Endometrial microvascular endothelial cells (primary cell): ENCODE data around the gene FRYL. TPM values are rescaled to one million over a fixed set of nuclear protein-coding genes. Genes with fewer than 3 reads are reported as not detected.
"Not testable (repeated sequence)": the region's sequence is repeated elsewhere in the genome, so short reads cannot be mapped to it uniquely, and the experiment has no call there.

Experiments used
- in situ Hi-C: cut with HindIII; loops from 2 replicates; pipeline ENCODE4 v1.10.0; 2017; ENCODE audit warnings: low sequenced_read_pairs, low pct_unique_long_range_greater_than_20kb; ENCODE audit errors: inconsistent ontology term
- total RNA-seq: library from RNA; depleted of rRNA; stranded (reverse); fragments of >200 nt; gene quantifications from one replicate; pipeline ENCODE4 v1.2.3, GENCODE V29; 2015; ENCODE audit errors: inconsistent ontology term

FRYL gene
- total RNA-seq, 1 donor from 2014 or later: 57.8 TPM

DNA sequence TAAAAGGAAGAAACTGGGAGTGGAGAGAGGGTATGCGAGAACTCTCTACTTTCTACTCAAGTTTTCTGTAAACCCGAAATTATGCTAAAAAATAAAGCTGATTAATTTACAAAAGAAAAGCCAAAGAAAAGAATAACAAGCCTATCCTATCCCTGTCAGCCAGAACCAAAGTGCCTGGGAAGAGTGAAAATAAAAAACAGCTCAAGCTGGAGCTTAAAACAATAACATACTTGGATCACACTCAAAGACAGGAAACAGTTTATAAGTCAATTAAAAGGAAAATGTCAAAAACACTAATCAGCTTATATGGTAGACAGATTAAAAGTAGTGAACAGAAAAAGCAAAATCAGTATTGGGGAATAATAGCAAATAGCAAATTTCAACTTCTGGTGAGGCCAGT lies 139.4 kb downstream of the FRYL start:
- in situ Hi-C loops: no loop called here

DNA sequence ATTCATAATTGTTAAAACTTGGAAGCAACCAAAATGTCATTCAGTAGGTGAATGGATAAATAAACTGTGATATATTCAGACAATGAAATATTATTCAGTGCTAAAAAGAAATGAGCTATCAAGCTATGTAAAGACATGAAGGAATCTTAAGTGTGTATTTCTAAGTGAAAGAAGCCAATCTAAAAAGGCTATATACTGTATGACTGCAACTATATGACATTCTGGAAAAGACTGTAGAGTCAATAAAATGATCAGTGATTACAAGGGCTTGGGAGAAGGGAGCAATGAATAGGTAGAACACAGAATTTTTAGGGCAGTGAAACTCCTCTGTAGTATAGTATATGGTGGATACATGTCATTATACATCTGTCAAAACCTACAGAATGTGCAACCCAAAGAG lies 139.9 kb downstream of the FRYL start:
- in situ Hi-C loops: no loop called here

DNA sequence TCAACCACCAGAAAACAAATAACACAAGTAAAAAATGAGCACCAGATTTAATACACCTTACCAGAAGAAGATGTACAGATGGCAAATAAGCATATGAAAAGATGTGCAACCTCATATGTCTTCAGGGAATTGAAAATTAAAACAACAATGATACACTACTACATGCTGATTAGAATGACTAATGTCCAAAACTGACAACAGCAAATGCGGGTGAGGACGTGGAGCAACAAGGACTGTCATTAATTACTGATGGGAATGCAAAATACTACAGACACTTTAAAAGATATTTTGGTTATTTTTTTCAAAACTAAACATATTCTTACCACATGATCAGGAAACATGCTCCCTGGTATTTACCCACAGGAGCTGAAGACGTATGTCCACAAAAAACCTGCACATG lies 140.3 kb downstream of the FRYL start:
- in situ Hi-C loops: no loop called here

DNA sequence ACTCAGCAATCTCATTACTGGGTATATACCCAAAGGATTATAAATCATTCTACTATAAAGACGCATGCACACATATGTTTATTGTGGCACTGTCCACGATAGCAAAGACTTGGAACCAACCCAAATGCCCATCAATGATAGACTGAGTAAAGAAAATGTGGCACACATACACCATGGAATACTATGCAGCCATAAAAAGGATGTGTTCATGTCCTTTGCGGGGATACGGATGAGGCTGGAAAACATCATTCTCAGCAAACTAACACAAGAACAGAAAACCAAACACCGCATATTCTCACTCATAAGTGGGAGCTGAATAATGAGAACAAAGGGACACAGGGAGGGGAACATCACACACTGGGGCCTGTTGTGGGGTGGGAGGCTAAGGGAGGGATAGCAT lies 141.5 kb downstream of the FRYL start:
- in situ Hi-C loops: not testable (repeated sequence)

DNA sequence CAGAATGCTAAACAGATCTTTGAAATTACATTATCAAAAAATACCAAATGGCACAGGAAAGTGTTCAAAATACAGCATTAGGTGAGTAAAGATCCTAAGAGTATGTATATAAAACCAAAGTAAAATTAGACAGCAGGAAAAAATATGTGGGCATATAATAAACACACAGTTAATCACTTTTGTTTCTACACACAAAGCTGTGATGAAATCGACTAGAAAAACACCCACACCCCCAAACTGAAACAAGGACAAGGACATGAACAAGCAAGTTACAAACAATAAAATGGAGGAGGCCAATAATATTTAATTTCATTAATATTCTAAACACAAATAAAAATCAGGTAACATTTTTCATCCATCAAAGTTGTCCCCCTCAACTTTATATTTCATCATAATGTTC lies 143.2 kb downstream of the FRYL start:
- in situ Hi-C loops: no loop called here

DNA sequence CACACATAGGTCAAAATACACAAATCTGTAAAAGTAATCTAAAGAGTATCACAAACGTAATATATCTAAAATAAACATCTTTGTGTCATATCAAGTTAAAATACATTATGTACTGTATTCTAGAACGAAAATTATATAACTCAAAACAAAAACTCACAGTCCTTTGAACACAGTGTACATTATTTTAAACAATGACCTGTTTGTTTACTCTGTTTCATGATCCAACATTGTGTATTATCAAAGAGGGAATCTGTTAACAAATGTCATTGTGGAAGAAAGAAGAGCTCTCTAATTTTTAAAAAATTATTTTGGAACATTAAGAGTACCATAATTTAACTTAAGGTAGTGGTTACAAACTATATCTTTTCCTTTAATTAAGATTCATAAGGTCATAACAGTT lies 144.1 kb downstream of the FRYL start:
- in situ Hi-C loops: no loop called here

DNA sequence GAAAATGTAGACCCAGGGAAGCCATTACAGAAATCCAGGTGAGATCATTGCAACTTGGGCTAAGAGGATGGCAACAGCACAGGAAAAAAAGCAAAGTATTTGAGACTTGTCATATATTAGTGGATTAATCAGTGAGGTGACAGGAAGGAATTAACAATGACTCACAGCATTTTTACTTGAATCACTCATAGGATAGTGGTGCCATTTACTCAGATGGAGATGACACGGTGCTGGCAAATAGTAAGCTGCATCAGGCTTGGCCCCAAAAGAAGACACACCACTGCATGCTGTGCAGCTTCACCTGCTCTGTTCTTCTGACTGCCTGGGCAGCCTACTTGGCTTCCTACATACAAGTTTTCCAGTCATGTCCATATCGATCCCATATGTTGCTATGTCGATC lies 144.8 kb downstream of the FRYL start:
- in situ Hi-C loops: no loop called here

DNA sequence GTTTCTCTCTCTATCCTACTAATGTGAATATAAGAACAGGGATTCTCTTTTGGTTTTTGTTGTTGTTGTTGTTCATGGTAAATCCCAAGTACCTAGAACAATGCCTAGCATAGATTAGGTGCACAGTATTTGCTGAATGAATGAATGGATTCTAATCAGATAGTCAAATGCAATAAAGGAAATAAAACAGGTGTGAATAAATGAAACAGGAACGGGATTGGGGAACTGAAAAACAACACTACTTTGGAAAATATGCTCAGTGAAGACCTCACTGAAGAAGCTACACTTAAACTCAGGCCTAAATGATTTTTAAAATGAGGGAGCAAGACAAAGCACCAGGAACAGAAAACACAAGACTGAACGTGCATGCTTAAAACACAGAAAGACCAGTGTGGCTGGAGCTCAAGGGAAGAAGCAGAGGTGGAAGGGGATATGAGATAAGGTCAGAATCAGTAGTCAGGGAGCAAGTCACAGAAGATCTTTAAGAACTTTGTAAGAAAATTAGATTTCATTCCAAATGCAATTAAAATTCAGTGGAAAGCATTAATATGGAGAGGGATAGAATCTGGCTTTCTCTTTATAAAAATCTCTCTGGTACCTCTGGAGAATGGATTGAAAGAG lies 145.3 kb downstream of the FRYL start:
- in situ Hi-C loops: no loop called here

DNA sequence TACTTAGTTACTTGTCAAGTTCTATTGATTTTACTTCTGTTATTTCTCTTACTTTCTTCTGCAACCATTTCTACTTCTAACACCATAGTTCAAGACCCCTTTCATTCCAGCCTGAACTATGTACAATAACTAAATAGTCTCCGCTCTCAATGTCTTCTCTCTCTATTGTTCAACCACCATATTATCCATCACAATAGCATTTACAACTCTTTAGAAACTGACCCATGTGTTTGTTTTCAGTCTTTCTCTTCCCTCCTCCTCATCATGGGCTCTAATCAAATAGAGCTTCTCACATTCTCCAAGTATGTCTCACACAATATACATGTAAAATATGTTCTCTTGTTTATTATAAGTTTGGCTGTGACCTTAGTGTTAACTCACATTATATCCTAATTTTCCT lies 146.4 kb downstream of the FRYL start:
- in situ Hi-C loops: no loop called here

DNA sequence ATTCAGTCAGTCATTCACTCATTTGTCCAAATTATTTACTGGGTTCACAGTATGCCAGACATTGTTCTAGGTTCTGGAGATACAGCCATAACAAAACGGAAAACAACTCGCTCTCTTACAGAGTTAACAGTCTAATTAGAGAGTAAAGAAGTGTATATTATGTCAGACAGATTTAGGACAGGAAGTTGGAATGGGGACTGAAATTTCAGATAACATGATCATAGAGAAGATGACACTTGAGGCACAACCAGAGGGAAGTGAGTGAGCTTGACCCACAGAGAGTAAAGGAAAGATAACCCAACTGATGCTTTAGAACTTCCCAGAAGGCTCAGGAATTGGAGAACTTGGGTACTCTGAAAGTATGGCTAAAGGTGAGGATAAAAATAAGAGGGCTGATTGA lies 150.6 kb downstream of the FRYL start:
- in situ Hi-C loops: no loop called here

DNA sequence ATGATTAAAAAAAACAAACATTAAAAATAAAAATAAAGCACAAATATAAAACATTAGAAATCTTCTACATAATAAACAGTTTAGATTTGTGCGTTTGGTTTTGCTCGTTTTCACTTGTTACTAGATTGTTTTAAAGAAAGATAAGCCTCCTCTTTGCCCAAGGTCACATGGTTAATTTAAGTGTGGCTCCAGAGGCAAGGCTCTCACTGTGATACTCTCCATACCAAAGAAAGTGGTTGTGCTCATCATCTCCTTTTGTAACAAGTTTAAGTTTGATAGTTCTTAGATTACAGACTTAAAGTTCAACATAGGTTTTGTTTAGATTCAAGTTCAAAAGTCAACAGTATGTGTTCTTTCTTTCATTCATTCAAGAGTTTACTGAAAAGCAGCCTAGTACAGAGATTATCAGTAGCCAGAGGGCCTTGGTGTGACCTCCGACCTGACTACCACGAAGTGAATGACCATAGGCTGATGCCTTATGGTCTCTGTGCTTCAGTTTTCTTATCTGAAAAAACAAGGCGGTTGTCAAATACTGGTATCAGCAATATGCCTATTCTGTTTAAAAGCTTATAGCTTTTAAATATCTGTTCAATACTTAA lies 156.8 kb downstream of the FRYL start:
- in situ Hi-C loops: no loop called here

DNA sequence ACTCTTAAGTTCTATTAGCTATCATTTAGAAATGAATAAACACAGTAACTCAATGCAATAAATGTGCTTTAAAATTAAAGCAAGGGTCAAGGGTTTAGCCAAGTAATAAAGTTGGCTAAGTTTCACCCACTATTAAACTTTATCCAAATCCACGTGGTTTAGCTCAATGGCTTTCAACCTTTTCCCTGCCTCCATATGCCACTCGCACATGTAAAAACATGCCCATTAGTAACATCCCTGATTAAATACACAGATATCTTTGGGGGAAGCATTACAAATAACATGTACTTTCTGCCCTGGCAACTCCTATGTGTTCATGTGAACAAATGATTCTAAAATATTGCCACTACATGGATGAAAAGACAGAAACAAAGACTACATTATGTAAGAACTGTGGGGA lies 159.2 kb downstream of the FRYL start:
- in situ Hi-C loops: no loop called here

DNA sequence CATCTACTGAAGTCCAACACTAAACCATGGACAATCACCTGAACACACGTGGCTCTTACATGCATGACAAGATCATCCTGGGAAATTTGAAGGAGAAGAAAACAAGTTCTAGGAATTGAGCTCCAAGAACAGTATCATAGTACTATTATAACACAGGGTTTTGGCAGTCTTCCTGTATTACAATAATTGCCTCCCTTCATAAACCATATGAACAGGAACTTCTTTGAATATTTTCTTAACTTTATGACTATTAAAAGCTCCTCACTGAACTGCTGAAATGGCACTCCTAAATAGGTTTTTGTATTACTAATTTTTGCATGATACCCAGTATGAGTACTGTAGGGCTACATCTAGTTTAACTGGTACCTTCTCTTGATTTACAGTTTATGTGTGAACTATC lies 160.0 kb downstream of the FRYL start:
- in situ Hi-C loops: no loop called here

DNA sequence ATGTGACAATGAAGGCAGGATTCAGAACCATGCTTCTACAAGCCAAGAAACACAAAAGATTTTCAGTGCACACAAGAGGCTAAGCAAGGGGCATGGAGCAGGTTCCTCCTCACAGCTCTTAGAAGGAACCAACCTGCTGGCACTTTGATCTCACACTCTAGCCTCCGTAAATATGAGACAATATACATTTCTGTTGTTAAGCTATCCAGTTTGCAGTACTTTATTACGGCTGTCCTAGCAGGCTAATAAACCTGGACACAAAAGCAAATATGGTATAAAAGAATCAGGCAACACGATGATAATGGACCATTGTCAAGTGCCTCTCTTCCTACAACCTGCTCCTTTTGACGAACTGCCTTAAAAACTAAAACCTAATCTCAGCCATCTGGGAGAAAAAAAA lies 175.6 kb downstream of the FRYL start:
- in situ Hi-C loops: no loop called here

DNA sequence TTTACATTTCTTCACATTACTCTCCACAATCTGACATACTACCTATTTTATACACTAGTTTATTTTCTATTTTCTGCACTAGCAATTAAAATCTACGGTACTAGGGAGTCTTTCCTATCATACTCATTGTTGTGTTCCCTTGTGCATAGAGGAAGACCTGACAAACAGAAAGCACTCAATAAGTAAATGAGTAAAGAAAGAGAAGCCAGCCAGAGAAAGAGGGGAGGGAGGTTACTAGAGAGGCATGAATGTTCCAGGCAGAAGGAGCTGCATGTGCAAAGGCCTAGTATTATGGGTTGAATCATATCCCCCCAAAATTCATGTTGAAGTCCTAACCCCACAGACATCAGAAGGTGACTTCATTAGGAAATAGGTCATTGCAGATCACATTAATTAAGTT lies 176.0 kb downstream of the FRYL start:
- in situ Hi-C loops: no loop called here

DNA sequence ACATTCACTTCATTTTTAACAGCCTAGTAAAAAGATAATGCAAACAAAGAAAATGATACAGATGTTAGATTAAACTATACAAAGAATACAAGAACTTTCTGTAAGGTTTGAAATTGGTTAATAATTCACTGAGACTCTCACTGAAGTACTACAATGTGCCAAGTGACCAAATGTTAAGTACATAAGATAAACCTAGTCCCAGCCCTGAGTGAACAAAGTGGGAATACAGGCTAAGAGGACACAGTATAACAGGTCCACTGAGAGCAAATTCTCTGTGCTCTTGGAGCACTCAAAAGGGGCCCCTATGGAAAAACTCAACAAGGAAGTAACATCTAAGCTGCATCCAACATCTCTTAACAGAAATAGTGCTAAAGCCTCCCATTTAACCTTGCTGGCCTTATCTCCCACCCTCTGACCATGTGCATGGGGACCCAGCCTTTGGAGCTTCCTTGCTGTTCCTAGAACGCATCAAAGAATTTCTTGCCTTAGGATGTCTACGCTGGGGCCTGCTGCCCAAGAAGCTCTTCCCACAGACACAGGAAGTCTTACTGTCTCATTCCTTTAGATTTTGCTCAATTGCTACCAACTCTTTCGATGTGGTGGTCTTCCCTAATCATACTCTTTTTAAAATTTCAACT lies 176.6 kb downstream of the FRYL start:
- in situ Hi-C loops: no loop called here

DNA sequence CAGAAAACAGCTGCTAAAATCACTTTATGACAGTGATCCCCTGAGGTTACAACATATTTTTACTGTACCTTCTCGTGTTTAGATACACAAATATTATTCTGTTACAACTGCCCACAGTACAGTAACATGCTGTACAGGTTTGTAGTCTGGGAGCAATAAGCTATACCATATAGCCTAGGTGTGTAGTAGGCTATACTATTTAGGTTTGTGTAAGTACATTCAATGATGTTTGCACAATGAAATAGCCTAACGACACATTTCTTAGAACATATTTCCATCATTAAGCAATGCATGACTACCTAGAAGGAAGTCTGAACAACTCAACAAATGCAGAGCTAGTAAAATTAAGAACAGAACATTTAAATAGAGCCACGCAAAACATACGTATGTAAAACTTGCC lies 177.3 kb downstream of the FRYL start:
- in situ Hi-C loops: no loop called here

DNA sequence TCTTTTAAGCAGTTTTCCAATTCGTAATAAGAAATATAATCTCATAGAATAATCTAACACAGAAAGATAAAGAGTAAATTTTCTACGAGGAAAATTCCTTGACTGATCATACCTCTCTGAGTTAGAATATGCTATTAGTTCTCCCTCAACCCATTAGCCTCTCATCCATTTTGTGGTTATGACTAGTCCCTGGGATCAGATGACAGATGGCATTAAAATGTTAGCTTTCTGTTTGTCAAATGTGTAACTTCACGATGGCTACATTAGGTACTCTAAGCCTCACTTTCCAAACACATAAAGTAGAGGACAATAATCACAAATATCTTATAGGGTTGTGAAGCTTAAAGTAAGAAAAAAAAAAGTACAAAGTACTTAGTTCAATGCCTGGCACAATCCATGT lies 177.9 kb downstream of the FRYL start:
- in situ Hi-C loops: no loop called here

DNA sequence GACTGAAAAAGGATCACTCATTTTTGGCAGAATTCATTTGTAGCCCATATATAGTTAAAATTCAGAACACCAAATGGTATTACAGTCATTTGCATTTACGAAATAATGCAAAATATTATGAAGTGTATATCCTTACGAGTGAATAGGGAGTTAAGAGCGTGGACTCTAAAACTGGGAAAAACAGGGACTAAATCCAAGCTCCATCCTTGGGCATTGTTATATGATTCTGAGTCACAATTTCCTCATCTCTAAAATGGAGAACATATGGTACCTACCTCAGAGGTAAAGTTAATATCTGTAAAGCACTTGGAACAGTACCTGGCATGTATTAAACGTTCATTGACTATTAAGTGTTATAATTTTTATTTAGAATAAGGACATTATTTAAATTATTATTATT lies 183.7 kb downstream of the FRYL start:
- in situ Hi-C loops: no loop called here

DNA sequence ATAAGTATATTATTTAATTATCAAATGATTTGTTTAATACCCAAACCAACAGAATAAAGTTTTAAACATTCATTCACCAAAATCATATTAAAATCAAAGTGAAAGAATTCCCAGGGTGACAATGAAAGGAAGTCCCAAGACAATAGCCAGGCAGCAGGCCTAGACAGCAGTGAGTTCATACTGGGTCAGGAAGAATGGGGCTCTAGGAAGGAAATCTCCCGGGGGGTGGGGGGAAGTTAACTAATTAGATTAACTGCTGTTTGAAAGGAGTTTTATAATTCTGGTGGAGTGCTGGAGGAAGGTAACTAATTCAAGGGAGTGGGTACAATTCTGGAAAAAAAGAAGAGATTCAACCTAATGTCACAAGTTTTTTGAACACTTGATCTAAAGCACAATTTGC lies 185.9 kb downstream of the FRYL start:
- in situ Hi-C loops: no loop called here

DNA sequence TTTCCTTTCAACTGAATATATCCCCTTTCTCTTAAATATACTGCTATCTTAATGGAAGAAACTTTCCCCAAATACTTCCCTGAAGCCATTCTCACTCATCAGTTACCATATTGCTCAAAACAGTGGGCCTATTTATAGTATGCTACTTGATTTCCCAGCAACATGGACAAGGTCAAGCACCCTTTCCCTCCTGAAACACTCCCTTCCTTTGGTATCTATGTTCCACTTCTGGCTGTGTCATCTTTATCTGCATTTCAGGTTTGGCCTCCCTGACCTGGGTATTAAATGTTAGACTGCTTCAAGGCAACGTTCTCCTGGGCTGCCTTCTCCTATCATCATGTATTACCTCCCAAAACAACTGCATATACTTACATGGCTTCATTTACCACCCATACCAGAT lies 188.7 kb downstream of the FRYL start:
- in situ Hi-C loops: no loop called here
